ENCODE data around the gene DOK6. TPM values are rescaled to one million over a fixed set of nuclear protein-coding genes. Genes with fewer than 3 reads are reported as not detected.
"Not testable (repeated sequence)": the region's sequence is repeated elsewhere in the genome, so short reads cannot be mapped to it uniquely, and the experiment has no call there.

The DOK6 gene
- total RNA-seq, 1 donor from 2014 or later: 5.2 TPM

DNA sequence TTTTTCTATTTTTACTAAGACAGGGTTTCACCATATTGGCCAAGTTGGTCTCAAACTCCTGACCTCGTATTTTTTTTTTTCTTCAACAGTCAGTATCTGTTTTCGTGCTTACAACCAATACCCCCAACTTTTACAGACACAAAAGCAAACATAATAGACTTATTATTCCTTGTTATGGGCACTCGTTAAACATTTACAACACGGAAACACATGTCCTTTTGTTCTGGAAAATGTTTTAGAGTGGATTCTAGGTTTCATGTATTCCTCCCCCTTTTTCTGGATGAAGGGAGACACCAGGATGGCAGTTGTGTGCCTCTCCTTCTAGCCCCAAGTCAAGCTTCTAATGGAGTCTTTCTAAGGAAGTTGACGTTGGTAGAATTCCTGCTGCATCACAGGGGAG lies 458.2 kb downstream of the DOK6 start:
- intact Hi-C loops (cut with DNase I): no loop called here
- ATAC-seq (ENCODE audit: poor library complexity): no peak
- no peak for DNase-seq

DNA sequence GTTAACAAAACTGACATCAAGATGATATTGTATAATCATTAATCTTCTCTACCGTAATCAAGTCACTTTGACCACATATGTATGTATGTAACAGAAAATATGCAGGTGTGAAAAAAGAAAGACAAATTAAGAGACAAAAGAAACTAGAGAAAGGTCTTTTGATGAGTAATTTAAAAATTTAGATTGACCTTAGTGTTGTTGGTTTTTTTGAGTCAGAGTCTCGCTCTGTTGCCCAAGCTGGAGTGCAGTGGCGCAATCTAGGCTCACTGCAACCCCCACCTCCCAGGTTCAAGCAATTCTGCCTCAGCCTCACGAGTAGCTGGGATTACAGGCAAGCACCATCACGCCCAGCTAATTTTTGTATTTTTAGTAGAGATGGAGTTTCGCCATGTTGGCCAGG lies 464.1 kb downstream of the DOK6 start:
- DNase-seq; ATAC-seq (ENCODE audit: poor library complexity); intact Hi-C loops (cut with DNase I): not testable (repeated sequence)

DNA sequence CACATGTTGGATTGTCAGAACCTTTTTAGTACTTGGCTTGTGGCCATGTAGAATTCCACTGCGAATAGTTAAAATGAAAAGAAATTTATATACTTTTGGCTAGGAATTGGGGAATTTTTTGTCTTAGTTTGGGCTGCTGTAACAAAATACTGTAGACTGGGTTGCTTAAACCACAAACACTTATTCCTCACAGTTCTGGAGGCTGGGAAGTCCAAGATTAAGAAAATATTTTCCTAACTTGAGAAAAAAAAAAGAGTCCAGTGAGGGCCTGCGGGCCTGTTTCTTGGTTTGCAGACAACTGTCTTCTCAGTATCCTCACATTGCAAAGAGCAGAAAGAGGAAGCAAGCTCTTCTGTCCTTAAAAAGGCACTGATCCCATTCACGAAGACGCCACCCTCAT lies 465.1 kb downstream of the DOK6 start:
- intact Hi-C loops (cut with DNase I): no loop called here
- DNase-seq (no peak), ATAC-seq (ENCODE audit: poor library complexity) (no peak)

DNA sequence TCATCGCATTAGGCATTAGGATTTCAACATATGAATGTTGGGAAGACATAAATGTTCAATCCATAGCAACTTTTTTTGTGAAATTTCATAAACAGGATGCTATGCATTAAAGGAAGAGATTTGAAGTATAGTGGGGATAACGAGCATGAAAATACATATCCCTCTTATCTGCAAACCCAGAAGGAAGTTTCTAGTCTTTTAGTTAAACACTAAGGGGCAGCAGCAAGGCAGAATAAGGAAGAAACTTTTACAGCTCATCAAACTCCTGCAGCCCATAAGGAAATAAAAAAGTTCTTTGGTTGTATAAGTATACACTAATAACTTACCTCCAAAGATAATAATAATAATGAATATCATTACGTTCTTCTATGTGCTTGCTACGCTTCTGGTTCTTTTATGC lies 465.5 kb downstream of the DOK6 start:
- intact Hi-C loops (cut with DNase I): no loop called here
- ATAC-seq (ENCODE audit: poor library complexity) (no peak), DNase-seq (no peak)

DNA sequence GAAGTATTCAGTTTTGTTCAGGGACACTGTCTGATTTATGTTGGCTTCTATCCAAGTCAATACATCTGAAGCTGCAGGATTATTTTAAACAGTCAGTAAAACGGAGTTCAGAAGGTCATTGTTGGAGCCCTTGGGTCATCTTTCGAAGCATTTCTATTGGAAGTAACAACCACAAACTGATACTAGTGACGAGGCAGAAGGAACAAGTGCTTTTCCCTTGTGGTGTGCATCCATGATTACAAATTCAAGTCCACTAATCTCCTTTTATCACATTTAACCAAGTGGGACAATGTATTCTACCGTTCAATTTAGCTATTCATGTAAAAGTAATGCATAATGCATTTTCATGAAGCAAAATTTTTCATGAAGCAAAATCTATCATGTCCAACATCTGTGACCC lies 470.0 kb downstream of the DOK6 start:
- no peak for DNase-seq
- no peak for ATAC-seq (ENCODE audit: poor library complexity)
- intact Hi-C loops (cut with DNase I): no loop called here

DNA sequence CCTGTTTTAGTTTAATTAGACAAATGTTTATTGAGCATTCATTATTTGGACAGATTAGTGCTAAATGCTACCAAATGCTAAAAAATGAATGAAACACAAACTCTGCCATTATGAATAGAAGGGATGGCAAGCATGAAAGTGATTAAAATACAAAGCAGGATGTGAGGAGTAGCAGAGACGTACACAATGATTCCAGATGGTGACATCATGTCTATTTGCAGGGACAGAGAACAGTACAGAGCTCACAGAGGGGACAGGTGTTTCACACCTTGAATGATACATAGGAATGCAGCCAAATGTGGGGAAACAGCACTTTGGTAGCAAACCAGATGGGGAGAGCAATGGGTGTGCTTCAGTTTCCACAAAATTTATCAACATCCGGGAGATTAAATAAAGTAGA lies 470.7 kb downstream of the DOK6 start:
- ATAC-seq (ENCODE audit: poor library complexity): no peak
- DNase-seq: no peak
- intact Hi-C loops (cut with DNase I): no loop called here

DNA sequence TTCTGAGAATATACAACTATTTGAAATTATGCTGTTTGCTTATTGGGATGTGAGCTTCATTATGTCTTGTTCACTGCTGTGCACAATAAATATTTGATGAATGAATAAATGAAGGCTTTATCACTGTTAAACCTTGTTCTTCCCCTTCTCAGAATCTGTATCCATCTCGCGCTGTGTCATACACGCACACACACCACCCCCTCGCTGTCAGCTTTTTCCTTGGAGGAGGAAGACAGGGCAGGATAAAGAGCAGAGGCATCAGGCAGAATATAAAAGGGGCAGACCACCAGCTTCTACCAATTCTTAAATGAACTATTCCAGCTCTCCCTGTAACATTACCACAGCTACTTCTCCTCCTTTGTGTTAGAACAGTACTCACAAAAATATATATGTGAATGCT lies 472.0 kb downstream of the DOK6 start:
- intact Hi-C loops (cut with DNase I): no loop called here
- DNase-seq: no peak
- no peak for ATAC-seq (ENCODE audit: poor library complexity)

DNA sequence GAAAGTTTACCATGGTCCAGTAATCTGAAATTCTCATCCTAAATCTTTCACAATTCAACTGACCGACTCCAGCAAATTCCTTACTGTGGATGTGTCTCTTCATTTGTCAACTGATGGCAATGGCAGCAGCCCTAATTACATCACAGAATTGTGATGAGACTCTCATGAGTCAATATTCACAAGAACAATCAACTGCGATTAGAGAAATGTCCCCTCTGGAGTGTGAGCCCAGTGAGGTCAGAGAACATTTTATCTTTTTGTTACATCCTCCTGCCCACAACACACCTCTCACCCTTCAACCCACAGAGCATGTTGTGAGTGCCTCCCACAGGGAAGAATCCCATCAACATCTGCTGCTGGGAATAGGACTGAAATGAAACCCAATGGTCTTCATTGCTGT lies 473.4 kb downstream of the DOK6 start:
- DNase-seq (no peak), ATAC-seq (ENCODE audit: poor library complexity) (no peak)
- intact Hi-C loops (cut with DNase I): no loop called here

DNA sequence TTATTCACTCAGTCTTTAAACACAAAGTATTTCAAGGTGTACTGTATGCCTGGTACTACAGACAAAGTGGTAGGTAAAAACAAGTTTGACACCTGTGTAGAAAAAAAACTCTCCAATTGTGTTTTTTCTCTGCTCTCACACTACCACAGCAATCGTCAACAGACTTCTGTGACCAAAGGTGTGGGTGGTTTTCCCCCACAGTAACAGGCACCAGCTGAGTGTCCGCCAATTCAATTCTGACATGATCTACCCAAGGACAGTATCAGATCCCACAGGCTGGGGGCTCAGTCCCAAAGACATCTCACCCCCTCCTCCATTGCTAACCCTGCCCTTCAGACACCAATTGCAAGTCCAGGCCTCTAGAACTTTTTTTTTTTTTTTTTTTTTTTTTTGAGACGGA lies 475.8 kb downstream of the DOK6 start:
- intact Hi-C loops (cut with DNase I): no loop called here
- ATAC-seq (ENCODE audit: poor library complexity) (no peak), DNase-seq (no peak)

DNA sequence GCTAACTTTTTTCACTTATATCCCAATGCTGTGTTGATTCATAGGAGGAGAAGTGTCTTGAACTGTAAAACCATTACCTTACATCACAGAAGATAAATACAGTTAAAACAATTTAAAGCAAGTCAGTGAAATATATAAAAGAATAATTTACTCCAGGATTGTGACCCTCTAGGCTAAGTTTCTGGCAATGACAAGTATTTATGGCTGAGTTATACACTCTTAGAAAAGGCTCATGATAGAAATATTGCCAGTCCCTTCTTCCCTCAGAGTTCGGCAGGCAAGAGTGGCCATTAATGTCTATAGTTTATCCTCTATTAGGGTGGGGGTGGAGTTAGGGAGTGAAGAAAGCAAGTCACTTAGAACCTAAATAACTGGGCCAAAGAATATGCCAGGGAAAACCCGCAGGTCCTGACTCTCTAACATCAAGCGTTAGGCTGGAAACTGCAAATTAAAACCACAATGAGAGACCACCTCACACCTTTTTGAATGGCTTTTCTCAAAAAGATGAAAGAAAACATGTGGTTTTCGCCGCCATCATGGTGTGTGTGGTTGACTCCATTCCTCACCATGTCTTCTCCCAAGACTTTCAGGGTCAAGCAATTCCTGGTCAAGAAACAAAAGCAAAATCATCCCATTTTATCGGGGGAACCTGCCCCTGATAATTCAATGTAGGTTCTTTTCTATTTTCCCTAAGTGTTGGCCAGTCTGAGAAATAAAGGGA lies 477.7 kb downstream of the DOK6 start:
- ATAC-seq (ENCODE audit: poor library complexity): no peak
- intact Hi-C loops (cut with DNase I): no loop called here
- no peak for DNase-seq

DNA sequence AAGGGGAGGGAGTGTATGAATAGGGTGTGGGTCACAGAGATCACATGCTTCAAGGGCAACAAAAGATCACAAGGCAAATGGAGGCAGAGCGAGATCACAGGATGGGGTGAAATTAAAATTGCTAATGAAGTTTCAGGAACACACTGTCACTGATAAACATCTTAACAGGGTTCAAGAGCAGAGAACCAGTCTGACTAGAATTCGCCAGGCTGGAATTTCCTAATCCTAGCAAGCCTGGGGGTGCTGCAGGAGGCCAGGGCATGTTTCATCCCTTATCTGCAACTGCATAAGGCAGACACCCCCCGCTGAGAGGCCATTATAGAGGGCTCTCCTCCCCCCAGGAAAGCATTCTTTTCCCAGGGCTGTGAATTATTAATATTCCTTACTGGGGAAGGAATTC lies 478.4 kb downstream of the DOK6 start:
- ATAC-seq (ENCODE audit: poor library complexity); intact Hi-C loops (cut with DNase I); DNase-seq: not testable (repeated sequence)

DNA sequence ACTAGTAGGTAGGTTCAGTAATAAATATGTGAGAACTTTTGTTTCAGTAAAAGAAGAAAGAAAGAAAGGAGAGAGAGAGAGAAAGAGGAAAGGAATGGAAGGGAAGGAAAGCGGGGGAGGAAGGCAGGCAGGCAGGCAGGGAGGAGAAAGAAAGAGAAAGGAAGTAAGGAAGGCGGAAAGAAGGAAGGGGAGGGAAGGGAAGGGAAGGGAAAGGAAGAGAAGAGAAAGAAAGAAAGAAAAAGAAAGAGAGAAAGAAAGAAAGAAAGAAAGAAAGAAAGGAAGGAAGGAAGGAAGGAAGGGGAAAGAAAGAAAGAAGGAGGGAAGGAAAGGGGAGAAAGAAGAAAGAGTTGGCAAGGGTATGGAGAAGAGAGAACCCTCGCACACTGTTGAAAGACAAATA lies 479.4 kb downstream of the DOK6 start:
- ATAC-seq (ENCODE audit: poor library complexity) (no peak), DNase-seq (no peak)
- intact Hi-C loops (cut with DNase I): no loop called here

DNA sequence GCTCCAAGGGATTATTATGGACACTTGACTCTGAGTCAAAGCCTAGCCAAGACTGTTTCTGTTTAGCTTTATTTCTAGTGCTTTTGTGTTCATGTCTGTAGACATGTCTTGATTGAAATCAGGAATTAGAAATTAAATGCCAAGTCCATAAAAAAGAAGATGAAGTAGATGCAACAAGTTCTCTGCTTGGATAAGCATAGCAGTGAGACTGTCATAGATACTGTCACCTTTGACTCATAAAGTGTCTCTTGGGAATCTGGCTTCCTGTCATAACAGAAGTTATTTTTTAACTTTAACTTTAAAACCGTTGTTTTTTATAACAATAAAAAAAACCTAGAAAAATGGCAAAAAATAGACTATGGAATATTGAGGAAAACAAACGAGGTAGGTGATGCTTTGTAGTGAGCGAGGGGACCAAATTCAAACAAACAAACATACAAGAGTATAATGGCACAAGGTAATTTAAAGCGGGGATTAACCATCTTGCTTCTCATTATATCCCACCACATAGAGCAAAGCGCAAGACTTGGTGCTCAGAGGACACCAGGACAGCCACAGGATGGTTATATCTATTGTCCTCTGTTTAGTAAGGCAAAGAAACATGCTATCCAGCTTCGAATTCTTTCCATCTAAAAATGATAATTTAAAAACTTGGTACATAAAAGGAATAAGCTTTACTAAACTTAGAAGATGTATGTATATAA lies 482.4 kb downstream of the DOK6 start:
- no peak for DNase-seq
- ATAC-seq (ENCODE audit: poor library complexity): no peak
- intact Hi-C loops (cut with DNase I): no loop called here

DNA sequence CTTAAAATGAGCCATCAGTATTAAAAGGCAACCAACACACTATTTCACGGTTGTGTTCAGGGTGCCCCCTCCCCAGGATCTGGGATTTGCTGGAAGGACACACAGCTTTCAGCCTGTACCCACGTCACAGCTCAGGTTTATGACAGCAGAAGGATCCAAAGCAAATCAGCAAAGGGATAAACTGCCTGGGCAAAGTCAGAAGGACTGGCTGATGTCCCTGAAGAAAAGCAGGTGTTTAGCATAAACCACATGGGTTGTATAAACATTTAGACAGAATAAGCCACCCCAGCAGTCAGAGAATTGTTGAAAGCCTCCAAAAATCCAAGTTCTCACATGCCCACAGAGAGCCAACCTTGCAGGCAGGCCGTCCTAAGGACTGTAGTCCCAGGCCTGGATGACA lies 483.1 kb downstream of the DOK6 start:
- ATAC-seq (ENCODE audit: poor library complexity) (no peak), DNase-seq (no peak)
- intact Hi-C loops (cut with DNase I): no loop called here

DNA sequence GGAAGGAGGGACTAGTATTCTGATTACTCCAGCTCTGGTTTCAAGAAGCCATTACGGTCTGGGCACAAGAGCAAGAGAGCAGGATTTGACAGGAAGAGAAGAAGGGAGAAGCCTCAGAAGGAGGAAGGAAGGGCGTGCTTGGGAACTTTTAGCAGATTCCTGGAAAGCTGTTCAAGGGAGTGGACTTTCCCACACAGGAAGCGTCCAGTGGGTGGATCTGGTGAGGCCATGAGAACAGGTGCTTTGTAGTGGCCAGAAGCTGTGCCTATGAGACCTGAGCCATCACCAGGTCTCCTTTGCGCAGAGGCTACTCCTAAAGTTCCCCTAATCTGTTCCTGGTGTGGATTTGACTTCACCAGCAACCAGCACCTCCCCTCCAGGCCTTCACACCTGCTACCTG lies 484.7 kb downstream of the DOK6 start:
- intact Hi-C loops (cut with DNase I): no loop called here
- DNase-seq: no peak
- no peak for ATAC-seq (ENCODE audit: poor library complexity)

DNA sequence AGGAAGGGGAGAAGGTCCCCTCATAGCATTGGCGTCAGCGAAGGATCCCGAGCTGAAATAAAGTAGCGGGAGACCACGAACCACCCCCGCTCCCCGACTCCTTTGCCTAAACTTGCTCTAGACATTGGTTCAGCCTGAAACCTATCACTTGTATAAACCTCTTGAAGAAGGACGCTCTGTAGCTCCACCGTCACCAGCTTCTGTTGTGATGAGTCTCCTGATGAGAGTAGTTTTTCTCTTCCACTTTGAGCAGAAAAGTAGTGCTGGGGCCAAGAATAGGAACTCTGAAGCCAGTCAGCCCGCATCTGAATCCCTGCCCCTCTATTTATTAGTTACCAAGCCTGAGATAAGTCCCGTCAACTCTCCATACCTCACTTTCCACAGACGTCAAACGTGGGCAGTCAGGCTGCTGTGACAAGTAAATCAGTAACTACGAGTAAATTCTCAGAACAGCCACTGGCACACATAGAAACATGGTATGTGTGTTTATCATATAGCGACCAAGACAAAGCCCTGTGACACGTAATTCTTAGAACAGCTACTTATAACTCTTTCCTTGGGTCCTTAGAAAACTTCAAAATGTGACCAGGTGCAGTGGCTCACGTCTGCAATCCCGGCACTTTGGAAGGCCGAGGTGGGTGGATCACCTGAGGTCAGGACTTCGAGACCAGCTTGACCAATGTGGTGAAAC lies 485.3 kb downstream of the DOK6 start:
- ATAC-seq (ENCODE audit: poor library complexity) (no peak), DNase-seq (no peak)
- intact Hi-C loops (cut with DNase I): no loop called here

DNA sequence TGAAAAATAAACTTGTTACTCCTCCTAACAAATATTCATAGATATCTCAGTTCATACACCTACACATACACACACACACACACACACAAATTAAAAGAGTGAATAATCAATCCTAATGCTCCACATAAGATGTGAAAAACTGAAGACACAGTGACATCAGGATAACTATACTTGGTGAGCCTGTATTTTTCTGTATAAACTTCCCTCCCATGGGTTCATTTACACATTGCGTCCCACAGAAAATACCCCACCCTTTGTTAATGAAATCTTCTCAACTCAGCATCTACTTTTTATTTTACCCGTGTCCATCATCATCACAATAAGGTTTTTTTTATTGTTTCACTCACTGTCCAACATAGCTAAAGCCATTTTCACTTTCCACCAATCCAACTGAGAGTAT lies 486.6 kb downstream of the DOK6 start:
- ATAC-seq (ENCODE audit: poor library complexity): no peak
- DNase-seq: no peak
- intact Hi-C loops (cut with DNase I): no loop called here

DNA sequence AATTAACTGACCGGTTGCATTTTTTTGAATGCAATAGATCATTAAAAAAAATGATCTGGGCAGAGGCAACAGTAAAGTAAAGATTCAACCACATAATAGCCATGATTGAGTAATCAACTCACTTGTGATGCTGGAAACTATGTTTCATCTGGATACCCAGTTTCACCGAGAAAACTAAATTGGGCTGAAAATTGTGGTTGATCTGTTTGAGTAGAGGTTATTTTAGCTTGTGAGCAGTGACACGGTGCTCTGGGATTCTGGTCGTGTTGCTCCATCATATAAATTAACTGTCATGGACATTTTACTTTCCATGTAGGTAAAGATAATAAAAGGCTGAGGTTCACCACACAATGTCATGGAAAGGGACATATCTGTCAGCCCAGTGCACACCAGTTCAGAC lies 488.3 kb downstream of the DOK6 start:
- intact Hi-C loops (cut with DNase I): no loop called here
- ATAC-seq (ENCODE audit: poor library complexity) (no peak), DNase-seq (no peak)

DNA sequence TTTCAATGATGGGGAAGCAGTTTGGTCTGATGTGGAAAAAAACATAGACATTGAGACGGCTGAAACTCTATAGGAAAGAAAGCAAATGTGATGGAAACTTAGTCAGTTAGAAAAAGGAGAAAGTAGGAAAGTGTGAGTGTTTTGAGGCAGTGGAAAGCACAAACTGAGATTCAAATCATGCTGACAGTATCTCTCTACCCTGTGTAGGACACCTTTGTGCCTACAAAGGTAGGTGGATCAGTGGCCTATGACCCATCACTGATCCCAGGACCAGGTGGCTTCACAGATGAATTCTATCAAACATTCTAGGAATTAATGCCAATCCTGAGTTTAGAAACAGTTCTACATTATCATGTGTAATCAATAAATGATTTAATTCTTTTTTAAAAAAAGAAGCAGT lies 489.9 kb downstream of the DOK6 start:
- DNase-seq (no peak), ATAC-seq (ENCODE audit: poor library complexity) (no peak)
- intact Hi-C loops (cut with DNase I): no loop called here

DNA sequence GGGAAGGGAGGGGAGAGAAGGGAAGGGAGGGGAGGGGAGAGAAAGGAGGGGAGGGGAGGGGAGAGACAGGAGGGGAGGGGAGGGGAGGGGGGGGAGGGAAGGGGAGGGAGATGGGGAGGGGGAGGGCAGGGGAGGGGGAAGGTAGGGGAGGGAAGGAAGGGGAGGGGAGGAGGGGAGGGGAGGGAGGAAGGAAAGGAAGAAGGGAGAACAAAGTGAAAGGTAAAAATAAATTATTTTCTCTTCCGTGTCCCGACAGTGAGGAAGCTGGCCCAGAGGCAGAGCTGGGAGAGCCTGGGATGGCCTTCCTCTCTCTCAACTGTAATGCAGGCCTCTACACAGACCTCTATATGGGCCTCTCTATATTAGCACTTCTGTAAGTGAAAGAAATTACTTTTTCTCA lies 493.8 kb downstream of the DOK6 start:
- DNase-seq (no peak), ATAC-seq (ENCODE audit: poor library complexity) (no peak)
- intact Hi-C loops (cut with DNase I): no loop called here
